ENCODE measurements around the gene KIF6. TPM values are rescaled to one million over a fixed set of nuclear protein-coding genes. Genes with fewer than 3 reads are reported as not detected.

The KIF6 gene
- total RNA-seq, 1 donor from 2014 or later = 1.5 TPM

DNA sequence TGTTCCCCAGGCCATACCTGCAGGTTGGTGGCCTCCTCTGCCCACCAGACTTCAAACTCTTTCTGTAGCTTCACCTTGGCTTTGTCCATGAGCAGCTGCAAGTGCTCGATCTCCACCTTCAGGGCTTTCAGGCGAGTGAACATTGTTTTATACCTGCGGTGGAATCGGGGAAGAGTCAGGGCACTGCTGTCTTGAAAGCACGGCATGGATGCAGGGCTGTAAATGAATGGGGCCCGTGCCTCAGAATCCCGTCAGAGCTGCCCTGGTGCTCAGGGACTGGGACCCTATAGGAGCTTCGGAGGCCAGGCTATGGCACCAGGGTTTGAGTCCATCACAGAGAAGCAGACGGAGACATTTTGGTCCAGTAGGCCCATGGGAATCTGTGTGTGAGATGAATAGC lies 364.8 kb downstream of the KIF6 start:
- DNase-seq (ENCODE audit: low read depth, low spot score) = no peak
- Mint-ChIP-seq H3K9me3 (no peaks in the 10 kb centered on the region), H3K27me3 (ENCODE audit: low read depth) (no peaks in the 10 kb centered on the region), H3K4me1 (peaks cover 14% of the 10 kb centered on the region), H3K36me3 (ENCODE audit: low read depth) (no peaks in the 10 kb centered on the region), H3K4me3 (no peak overlapping the region), H3K27ac (ENCODE audit: unreplicated experiment) (no peak overlapping the region)
- TF ChIP-seq, protein P1, sequence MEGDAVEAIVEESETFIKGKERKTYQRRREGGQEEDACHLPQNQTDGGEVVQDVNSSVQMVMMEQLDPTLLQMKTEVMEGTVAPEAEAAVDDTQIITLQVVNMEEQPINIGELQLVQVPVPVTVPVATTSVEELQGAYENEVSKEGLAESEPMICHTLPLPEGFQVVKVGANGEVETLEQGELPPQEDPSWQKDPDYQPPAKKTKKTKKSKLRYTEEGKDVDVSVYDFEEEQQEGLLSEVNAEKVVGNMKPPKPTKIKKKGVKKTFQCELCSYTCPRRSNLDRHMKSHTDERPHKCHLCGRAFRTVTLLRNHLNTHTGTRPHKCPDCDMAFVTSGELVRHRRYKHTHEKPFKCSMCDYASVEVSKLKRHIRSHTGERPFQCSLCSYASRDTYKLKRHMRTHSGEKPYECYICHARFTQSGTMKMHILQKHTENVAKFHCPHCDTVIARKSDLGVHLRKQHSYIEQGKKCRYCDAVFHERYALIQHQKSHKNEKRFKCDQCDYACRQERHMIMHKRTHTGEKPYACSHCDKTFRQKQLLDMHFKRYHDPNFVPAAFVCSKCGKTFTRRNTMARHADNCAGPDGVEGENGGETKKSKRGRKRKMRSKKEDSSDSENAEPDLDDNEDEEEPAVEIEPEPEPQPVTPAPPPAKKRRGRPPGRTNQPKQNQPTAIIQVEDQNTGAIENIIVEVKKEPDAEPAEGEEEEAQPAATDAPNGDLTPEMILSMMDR (conservative IDR thresholded peaks at IDR 0.05) = no peak

GRCh38 chr6:39357998-39358686 lies 367.1 kb downstream of the KIF6 start:
- Mint-ChIP-seq H3K9me3 (no peaks in the 10 kb centered on the region), H3K36me3 (ENCODE audit: low read depth) (no peaks in the 10 kb centered on the region), H3K27me3 (ENCODE audit: low read depth) (no peaks in the 10 kb centered on the region), H3K27ac (ENCODE audit: unreplicated experiment) (peak overlapping the region; percentile 19), H3K4me3 (no peak overlapping the region), H3K4me1 (peaks cover 13% of the 10 kb centered on the region)
- no peak for DNase-seq (ENCODE audit: low read depth, low spot score)
- TF ChIP-seq, protein P1 (conservative IDR thresholded peaks at IDR 0.05) = no peak

GRCh38 chr6:39353698-39354315 lies 371.4 kb downstream of the KIF6 start:
- DNase-seq (ENCODE audit: low read depth, low spot score) = no peak

DNA sequence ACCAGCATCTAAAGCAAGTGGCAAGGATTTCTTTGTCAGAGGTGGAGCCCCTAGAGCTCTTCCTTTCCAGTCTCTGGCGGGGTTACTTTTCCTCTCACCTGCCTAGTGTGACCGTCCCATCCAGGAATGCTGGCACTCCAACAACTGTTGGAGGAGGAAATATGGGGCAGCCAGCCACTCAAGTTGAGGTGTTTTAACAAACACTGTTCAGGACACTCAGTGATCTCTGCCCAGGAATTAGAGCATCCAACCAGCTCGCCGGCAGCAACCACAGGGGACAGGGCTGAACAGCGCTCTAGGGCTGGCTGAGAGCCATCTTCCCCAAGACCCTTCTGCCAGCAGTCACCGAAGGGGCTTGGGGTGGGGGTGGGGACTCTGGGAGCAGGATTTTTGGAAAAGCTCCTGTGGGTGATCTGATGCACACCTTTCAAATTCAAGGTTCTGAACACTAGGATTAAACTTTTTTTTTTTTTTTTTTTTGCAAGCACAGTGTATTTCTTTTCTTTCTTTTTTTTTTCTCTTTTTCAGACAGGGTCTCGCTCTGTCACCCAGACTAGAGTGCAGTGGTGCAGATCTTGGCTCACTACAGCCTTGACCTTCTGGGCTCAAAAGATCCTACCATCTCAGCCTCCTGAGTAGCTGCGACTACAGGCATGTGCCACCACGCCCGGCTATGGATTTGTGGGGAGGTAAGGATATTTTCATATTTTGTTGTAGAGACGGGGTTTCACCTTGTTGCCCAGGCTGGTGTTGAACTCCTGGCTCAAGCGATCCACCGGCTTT lies 374.3 kb downstream of the KIF6 start:
- no peak overlapping the region for H3K4me3 Mint-ChIP-seq
- no peaks in the 10 kb centered on the region for H3K9me3 Mint-ChIP-seq
- TF ChIP-seq, protein P1 (conservative IDR thresholded peaks at IDR 0.05) = no peak
- no peaks in the 10 kb centered on the region for H3K27me3 Mint-ChIP-seq (ENCODE audit: low read depth)
- no peak for DNase-seq (ENCODE audit: low read depth, low spot score)
- H3K4me1 Mint-ChIP-seq = peaks cover 5% of the 10 kb centered on the region
- H3K27ac Mint-ChIP-seq (ENCODE audit: unreplicated experiment) = no peak overlapping the region
- H3K36me3 Mint-ChIP-seq (ENCODE audit: low read depth) = no peaks in the 10 kb centered on the region

More at GRCh38 chr6:39353698-39354315, 371.4 kb downstream of the KIF6 start:
- TF ChIP-seq, protein P1 (conservative IDR thresholded peaks at IDR 0.05) = no peak
- no peaks in the 10 kb centered on the region for H3K9me3 Mint-ChIP-seq
- H3K27me3 Mint-ChIP-seq (ENCODE audit: low read depth) = no peaks in the 10 kb centered on the region
- H3K4me3 Mint-ChIP-seq = no peak overlapping the region
- H3K4me1 Mint-ChIP-seq = no peaks in the 10 kb centered on the region
- no peaks in the 10 kb centered on the region for H3K36me3 Mint-ChIP-seq (ENCODE audit: low read depth)
- no peak overlapping the region for H3K27ac Mint-ChIP-seq (ENCODE audit: unreplicated experiment)

DNA sequence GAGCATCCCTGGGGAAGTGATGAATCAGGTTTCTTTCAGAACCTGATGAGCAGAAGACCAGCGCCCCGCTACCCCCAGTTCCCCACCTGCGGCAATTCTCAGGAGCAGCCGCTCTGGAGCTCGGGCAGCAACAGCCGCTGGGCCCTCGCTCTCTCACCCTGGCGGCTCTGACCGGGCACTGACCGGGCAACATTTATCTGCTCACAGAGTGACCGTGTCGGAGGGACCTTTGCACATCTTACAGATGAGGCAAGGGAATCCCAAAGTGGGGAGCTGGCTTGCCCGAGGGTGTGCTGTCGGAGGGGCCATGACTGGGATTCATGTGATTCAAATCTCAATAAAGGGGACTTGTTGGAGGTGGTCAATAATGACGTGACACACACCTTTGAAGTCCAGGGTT lies 376.5 kb downstream of the KIF6 start:
- Mint-ChIP-seq H3K4me3 (no peak overlapping the region), H3K4me1 (peaks cover 17% of the 10 kb centered on the region), H3K36me3 (ENCODE audit: low read depth) (no peaks in the 10 kb centered on the region), H3K27me3 (ENCODE audit: low read depth) (no peaks in the 10 kb centered on the region), H3K9me3 (peaks cover 3% of the 10 kb centered on the region), H3K27ac (ENCODE audit: unreplicated experiment) (no peak overlapping the region)
- TF ChIP-seq, protein P1 (conservative IDR thresholded peaks at IDR 0.05) = no peak
- no peak for DNase-seq (ENCODE audit: low read depth, low spot score)
